ENCODE results near the gene ATG2A. TPM values are rescaled to one million over a fixed set of nuclear protein-coding genes. Genes with fewer than 3 reads are reported as not detected.
A peak's percentile ranks its signal among the peaks of the same experiment; 100 is the strongest.

The ATG2A gene
- total RNA-seq, 1 donor from 2014 or later, result 7.3 TPM

DNA sequence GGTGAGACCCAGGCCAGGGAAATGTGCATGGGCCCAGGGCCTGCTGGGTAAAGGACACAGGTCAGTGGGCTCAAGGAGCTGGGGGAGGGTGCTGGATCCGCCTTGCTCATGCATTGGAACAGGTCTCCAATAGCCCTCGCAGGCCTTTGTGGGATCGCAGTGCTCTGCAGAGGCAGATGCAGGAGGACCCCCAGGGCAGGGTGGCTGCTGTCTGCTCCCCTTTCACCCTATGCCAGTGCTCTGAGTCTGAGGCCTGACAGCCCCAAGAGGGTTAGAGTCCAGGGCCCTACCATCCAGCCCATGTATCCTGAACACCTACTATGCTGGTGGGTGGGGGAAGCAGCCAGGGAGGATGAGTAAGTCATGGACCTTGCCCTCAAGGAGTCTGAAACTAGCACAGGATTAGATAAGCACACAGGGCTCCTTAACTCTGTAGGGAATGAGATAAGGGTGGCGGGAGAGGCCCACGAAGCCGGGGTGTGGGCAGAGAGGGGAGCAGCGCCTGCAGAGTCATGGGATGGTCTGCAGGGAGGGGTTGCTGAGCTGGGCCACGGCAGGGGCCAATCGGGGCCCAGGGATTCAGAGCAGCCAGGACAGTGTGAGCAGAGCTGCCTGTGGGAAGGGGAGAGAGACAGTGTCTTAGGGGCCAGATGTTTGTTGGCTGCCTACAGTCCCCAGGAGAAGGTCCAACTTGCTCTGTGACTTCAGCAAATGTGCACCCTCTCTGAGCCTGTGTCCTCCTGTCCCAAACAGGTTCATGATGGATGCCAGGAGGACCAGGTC lies 28.1 kb downstream of the ATG2A start:
- FAIRE-seq, result no peak
- no peak for DNase-seq (ENCODE audit: low spot score in 2 of 2)

DNA sequence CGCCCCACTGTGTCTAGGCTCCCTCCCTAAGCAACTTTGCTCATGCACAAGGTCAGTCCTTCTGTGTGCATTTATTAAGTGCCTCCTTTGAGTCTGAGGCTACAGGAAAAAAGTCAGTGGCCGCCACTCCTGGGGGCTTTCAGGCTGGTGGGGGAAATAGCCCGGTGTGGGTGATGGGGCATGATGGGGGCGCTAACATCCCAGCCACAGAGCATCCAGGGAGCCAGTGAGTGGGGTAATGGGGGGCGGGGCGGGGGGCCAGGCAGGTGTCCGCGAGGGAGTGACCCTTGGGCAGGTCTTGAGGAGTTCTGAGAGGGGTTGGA lies 28.6 kb downstream of the ATG2A start:
- no peak for FAIRE-seq
- no peak for DNase-seq (ENCODE audit: low spot score in 2 of 2)

DNA sequence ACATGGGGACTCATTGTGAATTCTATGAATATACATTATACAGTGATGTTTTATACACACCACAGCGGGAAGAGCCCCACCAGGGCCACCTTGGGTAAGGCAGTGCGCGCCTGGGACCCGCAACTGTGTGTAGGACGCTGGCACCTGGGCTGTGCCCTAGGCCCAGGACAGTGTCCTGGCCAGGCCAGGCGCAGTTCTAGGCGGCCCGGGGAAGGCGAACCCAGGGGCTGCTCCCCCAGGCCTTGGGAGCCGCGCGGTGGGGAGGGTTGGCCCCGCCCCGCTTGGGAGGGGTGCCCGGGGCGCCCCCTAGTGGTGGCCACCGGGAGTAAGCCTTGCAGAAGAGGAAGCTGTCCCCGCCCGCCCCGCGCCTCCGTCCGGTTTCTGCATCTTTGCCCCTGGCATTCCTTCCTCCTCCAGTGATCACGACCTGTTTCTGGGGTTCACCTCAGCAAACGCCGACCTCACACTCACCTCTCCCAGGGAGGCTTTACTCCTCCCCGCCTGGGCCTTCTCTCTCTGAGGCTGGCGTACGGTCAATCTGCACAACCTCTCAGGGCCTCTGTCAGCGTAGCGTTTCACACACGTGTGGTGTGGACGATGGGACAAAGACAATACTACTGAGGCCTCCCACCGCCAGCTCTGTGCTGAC lies 29.1 kb downstream of the ATG2A start:
- no peak for FAIRE-seq
- DNase-seq (ENCODE audit: low spot score in 2 of 2), result peak; percentile 79 to 90

DNA sequence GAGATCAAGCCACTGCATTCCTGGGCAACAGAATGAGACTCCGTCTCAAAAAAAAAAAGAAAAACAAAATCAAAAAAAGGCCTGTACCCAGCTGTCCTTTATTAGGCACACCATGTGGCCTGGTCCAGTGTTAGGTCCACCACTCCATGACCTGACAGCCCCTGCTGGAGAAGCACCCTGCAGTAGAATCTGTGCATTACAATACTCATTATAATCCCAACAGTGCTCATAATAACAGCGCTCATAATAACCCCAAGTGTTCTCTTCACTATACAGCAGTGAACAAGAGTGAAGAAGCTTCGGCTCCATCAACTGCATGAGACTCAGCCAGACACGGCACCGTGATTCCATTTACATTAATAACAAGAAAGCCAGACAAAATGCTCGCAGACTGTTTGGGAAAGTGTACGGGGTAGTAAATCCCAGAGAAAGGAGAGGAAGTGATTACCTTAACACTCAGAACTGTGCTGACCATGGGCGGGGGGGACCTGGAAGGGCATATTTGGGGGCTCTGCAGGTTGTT lies 29.7 kb downstream of the ATG2A start:
- DNase-seq (ENCODE audit: low spot score in 2 of 2) (no peak), FAIRE-seq (no peak)

DNA sequence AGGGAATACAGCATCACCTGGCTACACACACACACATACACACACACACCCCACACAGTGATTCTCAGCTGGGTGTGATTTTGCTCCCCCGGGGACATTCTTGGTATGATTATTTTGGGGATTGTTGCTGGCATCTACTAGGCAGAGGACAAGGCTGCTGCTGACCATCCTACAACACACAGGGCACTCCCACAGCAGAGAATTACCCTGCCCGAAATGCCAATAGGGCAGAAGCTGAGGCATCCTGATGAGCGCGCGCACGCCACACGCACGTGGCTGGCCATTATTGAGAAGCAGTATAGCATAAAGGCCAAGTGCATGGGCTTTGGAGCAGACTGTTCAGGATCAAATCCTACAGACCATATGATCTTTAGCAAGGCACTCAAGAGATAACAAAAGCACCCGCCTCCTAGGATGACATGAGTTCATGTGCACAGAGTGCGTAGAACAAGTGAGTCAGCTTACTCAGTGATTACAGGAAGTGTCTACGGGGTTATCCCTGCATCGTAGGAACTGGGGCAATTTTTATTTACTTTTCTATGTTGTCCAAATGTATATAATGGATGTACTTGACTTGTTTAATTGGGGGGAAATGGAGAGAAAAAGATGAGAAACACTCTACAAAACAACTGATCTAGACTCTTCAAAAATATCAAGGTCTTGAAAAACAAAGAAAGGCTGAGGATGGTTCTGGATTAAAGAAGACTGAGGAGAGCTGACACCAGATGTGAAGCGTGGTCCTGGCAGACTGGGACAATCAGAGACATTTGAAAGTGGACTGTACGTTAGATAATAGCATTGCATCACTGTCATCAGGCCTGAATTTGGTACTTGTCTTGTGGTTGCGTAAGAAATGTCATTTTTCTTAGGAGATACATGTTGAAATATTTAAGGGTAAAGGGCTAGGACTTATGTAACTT lies 31.4 kb downstream of the ATG2A start:
- FAIRE-seq (no peak), DNase-seq (ENCODE audit: low spot score in 2 of 2) (no peak)

DNA sequence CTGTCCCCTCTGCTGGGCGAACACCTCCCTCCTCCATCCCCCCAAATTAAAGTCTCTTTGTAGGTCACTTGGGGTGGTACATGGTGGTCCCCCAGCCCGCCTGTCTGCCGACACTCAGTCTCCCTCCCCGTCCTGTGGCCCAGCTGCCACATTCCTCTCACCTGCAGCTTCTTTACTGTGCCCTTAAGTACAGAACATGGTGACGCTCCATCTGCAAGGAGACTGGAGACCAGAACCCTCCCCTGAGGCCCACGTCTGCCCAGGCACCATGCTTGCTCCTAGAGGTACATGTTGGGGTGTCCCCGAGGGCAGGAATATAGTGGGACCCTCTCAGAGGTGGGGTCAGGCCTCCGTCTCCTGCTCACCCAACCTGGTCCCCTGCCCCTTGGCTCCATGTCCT lies 33.0 kb downstream of the ATG2A start:
- FAIRE-seq (no peak), DNase-seq (ENCODE audit: low spot score in 2 of 2) (no peak)

DNA sequence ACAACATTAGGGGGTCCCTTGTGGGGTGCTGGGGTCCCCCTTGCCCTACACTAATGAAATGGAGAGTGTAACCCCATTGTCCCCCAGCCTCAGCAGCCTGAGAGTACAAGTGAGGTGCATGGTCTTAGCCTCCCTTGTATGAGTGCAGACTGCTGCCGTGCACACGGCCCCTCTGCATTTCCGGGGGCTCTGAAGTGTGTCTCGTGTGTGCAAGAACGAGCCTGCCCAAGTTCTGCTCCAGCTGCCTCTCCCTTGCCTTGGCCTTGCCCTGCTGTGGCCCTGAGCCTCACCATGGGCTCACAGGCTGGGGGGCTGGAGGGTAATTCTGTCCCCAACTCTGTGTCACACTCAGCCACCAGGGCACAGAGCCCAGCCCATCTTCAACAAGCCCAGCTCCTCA lies 33.4 kb downstream of the ATG2A start:
- no peak for FAIRE-seq
- DNase-seq (ENCODE audit: low spot score in 2 of 2), result no peak

DNA sequence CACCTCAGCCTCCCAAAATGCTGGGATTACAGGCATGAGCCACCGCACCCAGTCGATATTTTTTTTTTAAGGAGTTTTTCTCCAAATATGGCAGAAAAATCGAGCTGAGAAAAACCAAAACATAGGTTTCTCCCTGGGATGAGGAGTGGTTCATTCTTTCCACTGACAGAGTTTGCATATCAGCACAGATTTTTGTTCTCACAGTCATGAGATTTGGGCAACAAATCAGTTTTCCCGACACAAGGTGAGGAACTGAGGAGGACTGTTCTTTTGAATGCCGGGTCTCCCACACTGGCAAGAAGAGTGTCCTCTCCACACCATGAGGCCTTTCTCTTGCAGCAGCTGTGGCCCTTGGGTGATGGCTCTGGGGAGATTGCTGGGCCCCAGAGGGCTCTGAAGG lies 34.8 kb downstream of the ATG2A start:
- FAIRE-seq (no peak), DNase-seq (ENCODE audit: low spot score in 2 of 2) (no peak)

DNA sequence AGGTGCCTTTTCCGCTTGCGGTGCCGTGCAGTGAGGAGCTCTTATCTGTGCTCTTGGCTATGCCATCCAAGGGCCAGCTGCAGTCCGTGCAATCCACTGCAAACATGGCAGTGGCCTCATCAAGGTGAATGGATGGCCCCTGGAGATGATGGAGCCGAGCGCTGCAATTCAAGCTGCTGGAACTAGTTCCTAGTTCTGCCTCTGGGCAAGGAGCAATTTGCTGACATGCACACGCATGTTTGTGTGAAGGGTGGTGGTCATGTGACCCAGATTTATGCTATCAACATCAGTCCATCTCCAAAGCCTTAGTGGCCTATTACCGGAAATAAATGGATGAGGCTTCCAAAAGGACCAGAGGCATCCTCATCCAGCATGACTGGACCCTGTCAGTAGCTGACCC lies 35.5 kb downstream of the ATG2A start:
- FAIRE-seq (no peak), DNase-seq (ENCODE audit: low spot score in 2 of 2) (no peak)

DNA sequence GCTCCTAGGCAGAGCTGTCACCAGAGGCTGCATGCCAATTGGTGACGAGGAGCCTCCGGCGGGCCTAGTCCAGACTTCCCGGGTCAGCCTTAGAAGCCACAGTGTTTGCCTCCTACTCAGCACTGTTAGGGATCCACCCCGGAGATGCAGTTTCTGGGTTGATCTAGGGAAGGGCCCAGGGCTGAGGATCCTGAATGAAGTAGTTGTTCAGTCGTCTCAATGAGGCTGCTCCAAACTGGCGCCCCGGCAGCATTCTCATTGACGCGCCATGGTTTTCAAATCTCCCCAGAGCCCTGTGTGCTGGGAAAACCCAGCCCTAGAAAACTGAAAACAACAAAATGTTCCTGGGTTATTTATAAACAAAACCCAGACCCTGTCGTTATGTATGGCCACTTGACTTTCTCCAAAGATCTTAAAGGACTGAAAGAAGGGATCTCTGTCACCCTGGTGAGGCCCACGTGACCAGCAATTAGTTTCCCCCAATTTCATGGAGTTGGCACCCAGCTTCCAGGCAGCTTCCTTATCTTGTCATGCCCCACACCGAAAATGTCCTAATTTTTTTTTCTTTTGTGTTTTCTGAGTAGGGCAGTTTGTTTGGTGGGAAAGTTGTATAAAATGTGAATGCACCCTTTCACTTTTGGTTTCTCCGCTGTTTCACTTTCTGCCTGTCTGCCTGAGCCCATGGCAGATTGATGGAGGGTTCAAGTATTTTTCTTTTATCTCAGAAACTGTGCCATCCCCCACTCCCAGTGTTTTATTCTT lies 36.6 kb downstream of the ATG2A start:
- DNase-seq (ENCODE audit: low spot score in 2 of 2), result no peak
- no peak for FAIRE-seq

DNA sequence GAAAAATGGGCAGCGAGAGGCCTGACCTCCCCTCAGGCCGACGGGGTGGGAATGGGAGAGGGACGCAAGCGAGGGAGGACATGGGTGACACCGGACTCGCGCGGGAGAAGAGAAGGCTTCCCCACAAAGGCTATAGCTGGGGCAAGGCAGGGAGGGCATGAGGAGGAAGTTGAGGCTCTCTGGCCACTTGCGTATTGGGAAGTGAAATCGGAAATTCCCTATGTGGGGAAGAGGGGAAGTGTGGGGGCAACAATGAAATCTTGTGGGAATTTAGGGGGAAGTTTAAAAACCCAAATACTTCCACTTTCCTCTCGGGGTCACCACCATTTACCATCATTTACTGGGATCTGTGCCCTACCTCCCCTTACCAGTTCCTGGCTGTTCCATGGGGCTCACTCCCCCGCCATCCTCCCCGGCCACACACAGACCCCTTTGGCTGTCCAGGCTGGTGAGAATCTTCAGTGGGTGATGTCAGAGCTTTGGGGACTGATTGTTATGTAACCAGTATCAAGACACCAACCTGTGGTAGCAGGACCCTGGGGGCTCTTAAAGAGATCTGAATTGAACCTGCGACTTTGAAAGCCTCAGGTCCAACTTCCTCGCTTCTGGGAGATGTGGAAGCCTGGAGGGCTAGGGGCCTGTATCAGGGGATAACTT lies 37.6 kb downstream of the ATG2A start:
- no peak for FAIRE-seq
- no peak for DNase-seq (ENCODE audit: low spot score in 2 of 2)

DNA sequence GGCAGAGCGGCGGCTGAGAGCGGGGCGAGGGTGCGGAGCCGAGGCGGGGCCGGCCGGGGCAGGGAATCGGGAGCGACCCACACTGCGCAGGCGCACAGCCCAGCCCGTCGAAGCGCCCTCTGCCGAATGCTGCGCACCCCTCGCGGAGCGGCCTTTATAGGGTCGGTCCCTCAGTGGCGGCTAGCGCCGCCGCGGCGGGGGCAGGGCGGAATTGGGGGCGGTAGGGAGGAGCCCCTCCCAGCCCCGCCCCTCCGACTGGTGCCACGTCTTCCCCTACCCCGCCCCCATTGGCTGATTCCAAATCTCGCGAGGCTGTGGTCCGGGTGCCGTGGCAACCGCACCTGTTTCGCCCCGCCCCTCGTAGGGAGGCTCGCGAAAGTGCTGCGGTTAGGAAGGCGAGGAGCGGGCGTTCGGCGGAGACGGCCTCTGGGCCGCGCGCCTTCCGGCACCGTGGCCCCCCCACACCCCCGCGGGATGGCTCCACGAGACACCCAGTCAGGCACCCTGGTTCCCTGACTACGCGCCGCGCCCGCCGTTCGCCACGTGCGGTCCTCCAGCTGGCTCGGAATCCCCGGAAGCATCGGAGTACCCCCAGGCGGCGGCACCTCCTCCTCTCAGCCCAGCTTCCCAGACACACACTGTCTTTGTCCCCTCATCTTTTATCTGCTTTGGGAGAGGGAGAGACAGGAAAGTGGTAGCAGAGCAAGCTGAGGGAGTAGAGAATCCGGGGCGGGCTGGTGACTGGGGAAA lies 38.3 kb downstream of the ATG2A start, which contains the start of gene EHD1:
Gene EHD1, minus strand, starts transcription at position 128 of the 750 bp plus-strand sequence. CDS start 157 bp downstream, outside the sequence.
- DNase-seq (ENCODE audit: low spot score in 2 of 2), result peak; percentile 100
- FAIRE-seq, result no peak

DNA sequence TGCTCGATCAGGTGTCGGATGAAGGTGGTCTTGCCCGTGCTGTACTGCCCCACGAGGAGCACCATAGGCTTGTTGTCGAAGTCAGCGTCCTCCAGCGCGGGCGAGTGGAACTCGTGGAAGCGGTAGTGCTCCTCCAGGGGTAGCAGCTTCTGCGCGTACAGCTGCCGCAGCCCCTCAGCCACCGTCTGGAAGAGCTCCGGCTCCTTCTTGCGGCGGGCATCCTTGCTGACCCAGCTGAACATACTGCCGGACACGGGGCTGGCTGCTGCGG lies 38.9 kb downstream of the ATG2A start:
- FAIRE-seq, result no peak
- no peak for DNase-seq (ENCODE audit: low spot score in 2 of 2)

DNA sequence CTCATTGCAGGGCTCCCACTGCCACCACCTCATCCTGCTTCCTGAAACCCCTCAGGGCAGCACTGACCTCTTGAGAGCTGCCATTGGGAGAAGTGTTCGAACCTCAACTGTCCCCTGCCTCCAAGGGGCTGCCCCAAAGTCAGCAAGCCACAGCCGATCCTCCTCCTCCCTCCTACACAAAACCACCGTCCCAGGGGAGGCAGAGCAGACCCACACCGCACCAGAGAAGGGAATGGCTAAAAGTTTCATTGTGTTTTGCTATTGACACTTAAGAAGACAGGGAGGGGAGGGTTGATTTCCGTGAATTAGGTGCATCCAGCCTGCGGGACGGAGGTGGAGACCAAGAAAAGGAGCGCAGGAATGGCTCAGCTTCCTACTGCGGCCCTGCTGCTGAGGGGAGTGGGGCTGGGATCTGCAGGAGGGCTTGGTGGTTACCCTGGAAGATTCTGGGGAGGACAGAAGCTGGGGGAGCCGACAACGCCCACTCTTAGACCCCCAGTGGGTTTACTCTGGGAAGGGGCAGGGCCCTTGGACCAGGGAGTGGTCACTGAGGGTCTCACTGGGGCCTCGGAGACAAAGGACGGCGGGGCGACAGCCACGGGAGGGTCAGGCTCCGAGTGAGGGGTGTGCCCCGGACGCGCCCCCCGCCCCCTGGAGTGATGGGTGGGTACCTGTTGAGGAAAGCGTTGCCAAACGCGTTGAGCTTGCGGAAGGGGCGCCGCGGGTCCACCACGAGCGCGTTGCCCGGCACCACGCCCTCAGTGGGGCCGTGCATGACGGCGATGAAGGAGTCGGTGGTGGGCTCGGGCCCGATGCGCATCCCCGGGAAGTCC lies 39.4 kb downstream of the ATG2A start:
- FAIRE-seq (no peak), DNase-seq (ENCODE audit: low spot score in 2 of 2) (no peak)

DNA sequence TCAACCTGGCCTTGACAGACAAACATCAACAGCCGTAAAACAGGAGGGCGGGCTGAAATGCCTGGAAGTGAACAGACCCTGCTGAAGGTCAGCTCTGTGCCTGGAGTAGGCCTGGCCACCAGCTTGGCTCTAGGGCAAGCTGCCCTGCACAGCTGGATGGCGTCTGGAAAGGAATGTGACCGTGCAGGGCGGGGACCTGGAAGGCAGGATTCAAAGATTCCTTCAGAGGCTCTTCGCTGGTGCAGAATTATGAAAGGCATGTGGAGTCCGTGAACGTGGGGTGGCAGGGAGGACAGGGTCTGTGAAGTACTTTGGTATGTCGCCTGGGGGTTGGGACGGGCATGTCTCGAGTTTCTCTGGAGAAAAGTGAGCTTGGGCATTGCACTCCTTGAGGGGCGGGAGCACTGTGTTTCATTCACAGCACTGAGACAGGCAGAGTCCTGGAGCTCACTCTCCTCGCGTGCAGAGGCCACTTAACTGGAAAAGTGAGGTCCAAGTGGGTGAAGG lies 40.1 kb downstream of the ATG2A start:
- DNase-seq (ENCODE audit: low spot score in 2 of 2) (no peak), FAIRE-seq (no peak)

DNA sequence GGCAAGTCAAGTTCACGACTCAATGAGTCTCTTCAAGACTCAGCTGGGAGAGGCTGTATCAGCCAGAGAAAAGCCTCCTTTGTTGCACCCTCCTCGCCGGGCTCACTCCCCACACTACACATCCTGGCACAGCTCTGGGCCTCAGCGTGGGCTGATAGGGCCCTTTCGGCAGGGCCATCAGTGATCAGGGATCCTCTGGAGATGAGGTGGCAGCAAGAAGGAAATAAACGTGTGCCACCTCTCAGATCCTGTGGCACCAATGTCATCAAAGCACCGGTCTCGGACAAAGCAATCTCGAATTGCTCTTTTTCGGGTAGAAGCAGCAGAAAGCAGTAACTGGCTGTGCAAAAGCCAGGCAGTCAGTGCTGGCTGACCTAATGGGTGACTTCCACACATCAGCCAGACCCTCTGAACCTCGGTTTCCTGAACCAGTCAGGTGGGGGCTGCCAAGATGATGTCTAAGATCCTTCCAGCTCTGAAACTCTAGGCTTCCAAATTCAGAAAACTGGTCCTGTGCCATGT lies 40.7 kb downstream of the ATG2A start:
- DNase-seq (ENCODE audit: low spot score in 2 of 2) (no peak), FAIRE-seq (no peak)

DNA sequence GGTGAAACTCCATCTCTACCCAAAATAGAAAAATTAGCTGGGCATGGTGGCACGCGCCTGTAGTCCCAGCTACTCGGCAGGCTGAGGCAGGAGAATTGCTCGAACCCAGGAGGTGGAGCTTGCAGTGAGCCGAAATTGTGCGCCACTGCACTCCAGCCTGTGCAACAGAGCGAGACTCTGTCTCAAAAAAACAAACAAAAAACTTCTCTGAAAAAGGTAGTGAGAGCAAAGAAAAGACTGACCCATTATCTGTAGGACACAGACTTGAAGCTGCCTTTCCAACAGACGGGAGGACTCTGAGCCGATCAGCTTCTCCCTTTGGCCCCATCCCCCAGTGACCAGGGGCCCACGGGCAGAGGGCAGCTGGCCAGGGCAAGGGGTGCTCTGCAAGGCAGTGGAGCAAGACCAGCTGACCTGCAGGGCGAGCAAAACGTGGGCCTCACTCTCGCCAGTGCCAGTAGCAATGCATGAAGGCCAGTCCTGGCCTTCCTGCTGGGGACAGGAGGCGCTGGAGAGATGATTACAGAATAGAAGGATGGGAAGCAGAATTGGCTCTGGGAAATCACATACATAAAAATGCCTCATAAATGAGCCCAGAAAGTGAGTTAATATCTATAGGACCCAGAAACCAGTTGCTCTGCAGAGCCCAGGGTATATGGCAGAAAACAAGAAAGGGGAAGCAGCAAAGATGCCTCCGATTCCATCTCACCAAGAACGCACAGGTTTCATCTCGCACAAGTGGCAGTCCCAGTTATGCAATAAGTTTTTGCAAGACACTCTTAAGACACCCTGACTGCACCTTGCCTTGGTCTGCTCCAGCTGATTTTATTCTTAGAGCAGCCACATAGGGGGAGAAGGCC lies 41.4 kb downstream of the ATG2A start:
- FAIRE-seq, result no peak
- no peak for DNase-seq (ENCODE audit: low spot score in 2 of 2)
